ENCODE measurements around the gene GIPC3.
"Not testable (repeated sequence)": the region's sequence is repeated elsewhere in the genome, so short reads cannot be mapped to it uniquely, and the experiment has no call there.

GIPC3 gene

DNA sequence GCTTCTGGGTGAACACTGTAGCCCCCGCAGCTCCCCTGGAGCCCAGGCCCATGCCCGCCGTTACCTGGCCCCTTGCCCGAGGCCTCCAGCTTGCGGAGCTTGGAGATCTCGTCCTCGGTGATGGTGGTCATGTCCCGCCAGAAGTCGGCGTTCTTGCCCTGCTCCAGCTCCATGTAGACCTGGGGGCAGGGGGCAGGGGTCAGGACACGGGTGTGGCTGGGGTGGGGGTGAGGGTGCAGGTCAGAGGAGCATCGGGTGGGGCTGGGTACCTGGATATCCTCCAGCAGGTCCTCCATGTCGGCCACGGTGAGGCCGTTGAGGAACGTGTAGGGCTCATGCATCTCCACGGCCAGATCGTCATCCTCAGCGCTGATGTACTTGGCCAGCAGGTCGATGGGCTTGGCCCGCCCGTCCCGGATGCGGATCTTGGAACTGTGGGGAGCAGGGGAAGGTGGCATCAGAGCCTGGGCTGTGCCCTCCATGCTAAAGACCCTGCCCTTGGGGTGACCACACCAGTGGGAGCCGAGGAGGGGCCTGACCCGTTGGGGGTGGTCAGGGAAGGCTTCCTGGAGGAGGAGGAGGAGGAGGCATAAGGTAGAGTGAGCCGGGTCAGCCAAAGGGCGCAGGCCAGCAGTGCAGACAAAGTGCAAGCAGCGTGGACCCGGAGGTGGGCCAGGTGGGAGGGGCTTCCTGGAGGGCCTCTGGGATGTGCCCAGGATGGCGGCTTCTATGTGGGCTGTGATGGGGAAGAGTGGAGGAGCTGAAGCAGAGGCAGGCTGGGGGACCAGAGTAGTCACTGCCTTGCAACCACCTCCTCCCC lies 33.7 kb downstream of the GIPC3 start:
- no peak for DNase-seq (ENCODE audit: low read depth)

DNA sequence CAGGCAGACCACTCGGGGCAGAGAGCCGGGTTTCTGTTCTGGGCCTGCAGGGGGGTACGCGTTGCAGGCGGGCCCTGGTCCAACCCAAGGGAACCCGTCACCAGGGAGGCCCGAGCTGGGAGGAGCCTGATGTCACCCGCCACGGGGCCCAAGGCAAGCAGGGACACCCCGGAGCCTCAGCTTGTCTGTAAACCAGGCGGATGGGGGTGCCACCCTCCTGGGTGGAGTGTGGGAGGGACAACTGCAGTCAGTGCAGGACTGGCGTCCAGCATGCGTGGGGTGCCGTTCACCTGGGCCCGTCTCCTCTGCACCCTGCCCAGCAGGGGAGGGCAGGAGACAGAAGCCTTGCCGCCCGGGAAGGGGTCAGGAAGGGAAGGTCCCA lies 34.3 kb downstream of the GIPC3 start:
- no peak for DNase-seq (ENCODE audit: low read depth)

DNA sequence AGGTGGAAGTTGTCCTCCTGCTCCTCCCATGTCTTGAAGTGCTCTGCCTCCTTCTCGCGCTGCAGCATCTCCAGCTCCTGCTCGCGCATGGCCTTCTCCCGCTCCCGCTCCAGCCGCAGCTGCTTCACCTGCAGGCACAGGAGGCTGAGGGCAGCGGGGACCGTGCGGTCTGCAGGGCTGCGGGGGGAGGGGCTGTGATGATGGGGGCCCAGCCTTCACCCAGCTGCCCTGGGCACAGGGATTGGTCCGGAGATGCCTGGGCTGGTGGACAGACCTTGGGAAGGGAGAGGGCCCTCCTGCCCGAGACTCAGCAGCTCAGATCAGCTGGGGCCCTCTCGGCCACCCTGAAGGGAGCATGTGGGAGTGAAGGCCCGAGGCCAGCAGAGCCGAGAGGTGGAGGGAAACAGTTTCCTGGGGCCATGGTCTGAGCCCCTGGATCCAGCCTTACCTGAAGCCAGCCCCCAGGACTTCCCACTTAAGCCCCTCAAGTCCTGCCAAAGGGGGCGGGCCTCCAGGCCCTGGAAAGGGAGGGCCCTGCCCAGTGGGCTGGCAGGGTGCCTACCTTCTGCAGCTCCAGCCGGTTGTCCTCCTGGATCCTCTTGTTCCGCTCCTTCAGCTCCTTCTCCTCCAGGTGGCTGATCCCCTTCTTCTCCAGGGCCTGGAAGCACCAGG lies 35.0 kb downstream of the GIPC3 start:
- DNase-seq (ENCODE audit: low read depth), result no peak

DNA sequence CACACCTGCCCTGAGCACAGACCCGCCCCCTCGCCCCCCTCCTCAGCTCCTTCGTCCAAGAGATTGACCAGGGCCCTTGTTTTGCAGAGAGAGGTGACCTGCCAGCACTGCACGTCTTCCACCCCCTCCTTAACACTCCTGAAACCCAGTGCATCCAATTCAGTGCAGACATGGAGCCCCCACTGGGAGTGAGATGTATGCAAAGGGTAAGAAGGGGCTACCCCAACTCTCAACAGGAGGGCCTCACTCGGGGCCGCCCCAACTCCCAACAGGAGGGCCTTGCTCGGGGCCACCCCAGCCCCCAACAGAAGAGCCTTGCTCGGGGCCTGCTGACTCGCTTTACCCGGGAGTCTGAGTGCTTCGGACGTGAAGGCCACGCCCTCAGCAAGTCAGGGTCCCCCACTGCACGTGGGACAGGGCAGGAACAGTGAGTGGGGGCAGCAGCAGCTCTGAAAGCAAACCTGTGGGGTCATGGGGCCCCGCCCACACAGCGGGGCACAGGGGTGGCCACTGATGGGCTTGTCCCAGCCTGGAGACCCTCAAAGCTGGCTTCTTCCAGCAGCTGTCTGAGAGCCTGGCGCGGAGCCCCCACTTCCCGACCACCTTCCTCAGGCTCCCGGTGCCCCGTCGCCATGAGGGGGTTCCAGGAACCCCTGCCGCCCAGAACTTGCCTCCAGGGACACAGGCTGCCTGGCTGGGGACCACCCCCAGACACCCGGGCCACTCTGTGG lies 35.7 kb downstream of the GIPC3 start:
- no peak for DNase-seq (ENCODE audit: low read depth)

DNA sequence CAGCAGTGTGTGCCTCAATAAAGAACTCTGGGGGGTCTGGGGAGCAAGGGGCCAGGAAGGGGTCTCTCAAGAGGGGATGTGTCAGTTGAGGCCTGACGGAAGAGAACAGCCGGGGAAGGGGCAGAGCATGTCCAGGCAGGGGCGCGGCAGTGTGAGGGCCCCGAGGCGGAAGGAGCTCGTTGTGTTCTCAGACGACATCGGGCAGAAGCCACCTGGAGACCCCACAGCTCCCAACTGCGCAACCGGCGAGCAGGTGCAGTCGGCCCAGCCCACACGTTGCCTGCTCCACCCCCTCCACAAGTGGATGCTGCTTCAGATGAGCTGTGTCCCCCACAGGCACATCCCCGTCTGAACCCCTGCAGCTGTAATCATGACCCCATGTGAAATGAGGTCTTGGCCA lies 36.4 kb downstream of the GIPC3 start:
- DNase-seq (ENCODE audit: low read depth), result no peak

DNA sequence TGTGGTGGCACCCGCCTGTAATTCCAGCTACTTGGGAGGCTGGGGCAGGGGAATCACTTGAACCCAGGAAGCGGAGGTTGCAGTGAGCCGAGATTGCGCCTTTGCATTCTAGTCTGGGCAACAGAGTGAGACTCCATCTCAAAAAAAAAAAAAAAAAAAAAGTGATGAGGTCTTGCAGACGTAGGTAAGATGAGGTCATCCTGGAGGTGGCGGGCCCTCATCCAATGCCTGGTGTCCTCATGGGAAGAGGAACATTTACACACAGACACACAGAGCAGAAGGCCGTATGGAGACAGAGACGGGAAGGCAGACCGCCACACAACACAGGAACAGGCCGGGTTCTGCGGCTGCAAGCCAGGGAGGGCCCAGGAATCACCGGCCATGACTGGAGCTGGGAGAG lies 36.9 kb downstream of the GIPC3 start:
- no peak for DNase-seq (ENCODE audit: low read depth)

DNA sequence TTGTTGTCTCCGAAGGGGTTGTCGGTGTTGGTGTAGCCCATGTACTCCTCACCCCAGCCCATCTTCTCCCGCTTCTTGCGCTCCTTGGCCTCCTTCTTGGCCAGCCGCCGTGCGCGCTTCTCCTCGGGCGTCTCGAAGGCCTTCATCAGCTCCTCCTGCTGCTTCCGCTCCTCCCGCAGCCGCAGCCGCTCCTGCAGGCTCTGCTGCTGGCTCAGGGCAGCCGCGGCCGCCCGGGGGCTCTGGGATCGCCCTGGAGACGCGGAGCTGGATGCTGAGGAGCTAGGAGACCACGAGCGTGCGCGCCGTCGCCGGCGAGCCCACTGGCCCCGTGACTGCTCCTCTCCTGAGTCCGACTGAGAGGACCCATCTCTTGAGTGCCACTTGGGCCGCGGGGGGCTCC lies 38.4 kb downstream of the GIPC3 start:
- DNase-seq (ENCODE audit: low read depth), result no peak

DNA sequence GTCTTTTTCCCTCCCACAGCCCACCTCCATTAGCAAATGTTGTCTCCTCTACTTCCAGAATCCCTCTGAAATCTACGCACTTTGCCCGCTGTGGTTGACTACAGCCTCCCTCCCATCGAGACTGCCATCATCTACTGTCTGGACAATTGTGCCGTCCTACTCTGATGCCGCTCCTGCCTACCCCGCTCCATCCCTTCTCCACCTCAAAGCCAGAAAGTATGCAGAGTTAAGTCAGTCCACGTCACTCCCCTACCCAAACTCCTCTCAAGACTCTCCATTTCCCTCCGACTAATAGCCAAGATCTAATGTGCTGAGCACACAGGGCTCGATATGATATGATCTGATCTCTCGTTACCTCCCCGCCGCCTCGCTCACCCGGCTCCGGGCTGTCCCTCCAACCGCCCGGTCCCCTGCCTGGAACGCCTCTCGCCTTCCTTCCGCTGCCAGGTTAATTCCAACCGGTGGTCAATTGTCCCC lies 40.8 kb downstream of the GIPC3 start:
- DNase-seq (ENCODE audit: low read depth), result no peak

DNA sequence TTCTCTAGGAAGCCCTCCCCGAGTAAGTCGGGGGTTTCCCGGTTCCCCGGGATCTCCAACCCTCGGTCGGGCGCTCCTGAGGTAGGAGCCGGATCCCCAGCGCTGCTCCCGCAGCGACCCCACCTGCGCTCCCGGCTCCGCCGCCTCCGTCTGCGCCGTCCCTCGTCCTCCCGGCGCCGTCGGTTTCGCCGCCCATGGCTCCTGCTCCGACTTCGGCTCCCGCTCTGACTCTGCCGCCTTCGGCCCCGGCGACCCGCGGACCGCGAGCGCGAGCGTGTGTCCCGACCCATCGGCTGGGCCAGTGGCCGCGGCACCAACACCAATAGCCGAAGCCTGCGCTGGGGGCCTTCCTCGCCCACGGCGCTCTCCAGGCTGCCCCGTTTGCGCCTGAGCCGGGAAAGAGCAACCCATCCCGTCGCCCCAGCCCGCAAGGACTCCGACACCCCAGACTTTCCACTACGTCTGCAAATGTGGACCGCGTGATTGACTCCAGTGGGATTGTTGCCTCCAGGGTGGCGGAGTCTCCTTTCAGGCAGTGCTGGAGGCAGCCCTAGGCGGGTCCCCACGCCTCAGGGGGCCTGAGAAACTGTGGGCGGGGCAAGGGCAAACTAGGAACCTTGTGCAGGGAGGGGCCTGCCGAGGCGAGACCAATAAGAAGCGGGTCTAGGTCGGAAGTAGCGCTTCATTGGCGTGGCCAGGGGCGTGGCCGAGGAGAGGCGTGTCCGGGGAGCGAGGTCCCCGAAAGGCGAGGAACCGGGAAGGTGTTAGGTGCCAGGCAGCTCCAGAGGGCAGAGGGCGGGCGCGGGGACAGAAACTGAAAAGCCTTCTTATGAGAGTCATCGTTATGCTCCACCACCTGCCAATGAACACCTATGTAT lies 41.4 kb downstream of the GIPC3 start, which contains the start of gene CACTIN:
Gene CACTIN, minus strand, starts transcription at position 318 of the 878 bp plus-strand sequence. Its CDS starts 28 bp downstream, at position 290.
- DNase-seq (ENCODE audit: low read depth), result peak; percentile 99

DNA sequence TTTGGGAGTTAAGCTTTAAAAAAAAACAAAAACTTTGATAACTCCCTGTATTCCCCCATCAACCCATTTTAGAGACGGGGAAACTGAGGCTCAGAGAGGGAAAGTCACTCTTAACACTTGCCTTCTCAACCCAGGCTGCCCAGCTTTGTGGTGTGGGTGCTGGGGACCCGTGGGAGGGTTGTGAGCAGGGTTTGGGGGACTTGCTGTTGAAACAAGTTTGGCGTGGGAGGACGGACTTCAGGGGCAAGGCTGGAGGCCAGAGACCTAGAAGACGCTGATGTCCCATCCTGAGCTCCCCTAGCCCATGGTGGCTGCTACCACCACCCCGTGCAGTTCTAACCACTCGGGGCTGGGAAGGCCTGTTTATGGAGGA lies 42.1 kb downstream of the GIPC3 start:
- DNase-seq (ENCODE audit: low read depth), result no peak

DNA sequence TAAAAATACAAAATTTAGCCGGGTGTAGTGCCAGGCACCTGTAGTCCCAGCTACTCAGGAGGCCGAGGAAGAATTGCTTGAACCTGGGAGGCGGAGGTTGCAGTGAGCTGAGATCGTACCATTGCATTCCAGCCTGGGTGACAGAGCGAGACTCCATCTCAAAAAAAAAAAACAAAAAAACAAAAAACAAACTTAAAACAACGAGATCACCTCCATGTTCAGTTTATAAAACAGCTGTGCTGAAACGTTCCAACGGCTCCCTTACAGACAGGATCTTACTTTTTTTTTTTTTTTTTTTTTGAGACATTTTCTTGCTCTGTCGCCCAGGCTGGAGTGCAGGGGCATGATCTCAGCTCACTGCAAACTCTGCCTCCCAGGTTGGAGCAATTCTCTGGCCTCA lies 43.5 kb downstream of the GIPC3 start:
- not testable (repeated sequence) for DNase-seq (ENCODE audit: low read depth)

DNA sequence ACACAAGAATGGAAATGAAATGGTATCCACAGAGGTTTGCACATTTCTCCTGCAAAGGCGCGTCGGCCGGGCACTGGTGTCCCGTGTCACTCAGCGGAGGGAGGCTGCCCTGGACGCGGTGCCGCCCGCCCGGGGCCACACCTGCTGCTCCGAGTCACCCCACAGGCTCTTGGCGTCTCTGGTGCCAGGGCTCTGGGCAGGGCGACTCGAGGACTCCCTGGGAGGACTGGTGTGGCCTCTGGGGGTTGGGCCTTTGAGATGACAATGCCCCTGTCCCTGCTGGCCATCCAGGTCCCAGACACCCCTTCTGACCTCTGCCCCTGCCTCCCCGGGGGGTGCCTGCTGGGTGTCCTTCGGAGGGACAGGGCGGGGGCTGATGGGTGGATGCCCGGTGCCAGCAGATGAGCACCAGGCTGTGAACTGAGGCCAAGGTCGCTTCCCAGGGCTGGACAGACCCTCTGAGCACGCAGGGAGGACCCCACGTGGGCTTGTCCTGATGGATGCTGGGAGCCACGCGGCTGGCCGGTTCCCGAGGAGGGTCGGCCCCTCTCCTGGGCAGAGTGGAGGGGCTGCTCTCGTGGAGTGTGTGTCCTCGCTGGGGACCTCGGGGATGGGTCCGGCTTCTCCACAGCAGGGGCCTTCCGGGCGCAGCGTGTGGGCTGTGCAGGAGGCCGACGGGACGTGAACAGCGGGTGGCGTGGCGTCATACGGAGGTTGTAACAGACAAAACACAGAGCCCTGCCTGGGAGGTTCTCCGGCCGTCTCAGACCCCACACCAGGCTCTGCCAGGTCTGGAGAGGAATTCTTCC lies 46.0 kb downstream of the GIPC3 start:
- no peak for DNase-seq (ENCODE audit: low read depth)

DNA sequence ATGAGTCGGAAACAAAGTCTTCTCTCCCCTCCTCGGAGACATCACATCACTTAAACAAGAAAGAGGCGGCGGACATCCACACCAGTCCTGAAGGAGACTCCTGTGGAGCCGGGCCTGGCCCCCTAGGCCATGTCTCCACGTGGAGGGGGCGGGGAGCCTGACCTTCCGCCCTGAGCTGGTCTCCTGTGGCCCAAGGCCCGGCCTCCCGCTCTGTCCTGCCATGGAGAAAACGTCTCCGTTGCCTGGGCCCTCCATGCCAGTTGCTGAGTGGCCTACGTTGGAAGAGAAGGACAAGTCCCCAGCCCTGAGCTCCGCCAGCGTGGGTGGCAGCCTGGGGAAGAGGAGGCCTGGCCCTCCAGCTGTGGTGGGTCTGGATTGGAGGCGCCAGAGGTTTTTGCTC lies 46.8 kb downstream of the GIPC3 start:
- DNase-seq (ENCODE audit: low read depth), result no peak

DNA sequence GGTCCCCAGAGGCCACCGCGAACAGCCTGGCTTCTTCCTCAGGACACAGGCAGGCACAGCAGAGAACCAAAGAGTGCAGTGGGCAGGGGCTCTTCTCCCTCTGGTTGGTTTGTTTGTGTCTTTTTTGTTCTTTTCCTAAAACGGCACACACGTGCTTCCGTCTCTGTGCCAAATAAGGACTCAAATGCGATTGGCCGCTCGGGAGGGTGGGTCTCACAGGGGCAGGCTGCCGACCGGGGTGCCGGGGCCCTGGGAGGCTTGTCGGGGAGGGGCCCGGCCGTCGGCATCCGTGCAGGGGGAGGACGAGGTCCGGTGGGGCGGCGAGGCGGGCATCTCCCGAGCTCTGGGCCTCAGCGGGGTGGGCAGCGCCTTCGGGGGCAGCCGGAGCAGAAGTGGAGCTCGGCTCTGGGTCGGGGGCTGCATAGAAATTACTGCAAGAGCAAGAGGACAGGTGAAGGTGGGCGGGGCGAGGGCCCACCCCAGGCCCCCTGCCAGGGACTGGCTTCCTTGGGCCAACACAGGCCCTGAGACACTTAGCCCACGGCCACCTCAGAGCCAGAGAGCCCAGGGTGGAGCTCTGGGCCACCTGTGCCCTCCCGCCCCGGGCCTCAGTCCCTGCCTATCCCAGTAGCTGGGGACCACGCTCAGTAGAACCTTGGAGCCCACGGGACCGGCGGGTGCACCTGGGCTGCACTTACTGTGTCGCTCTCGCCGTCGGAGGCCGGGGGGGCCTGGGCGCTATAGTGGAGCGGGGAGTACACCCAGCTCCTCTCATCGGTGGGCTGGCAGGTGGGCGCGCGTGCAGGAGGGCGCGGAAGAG lies 47.7 kb downstream of the GIPC3 start:
- no peak for DNase-seq (ENCODE audit: low read depth)

DNA sequence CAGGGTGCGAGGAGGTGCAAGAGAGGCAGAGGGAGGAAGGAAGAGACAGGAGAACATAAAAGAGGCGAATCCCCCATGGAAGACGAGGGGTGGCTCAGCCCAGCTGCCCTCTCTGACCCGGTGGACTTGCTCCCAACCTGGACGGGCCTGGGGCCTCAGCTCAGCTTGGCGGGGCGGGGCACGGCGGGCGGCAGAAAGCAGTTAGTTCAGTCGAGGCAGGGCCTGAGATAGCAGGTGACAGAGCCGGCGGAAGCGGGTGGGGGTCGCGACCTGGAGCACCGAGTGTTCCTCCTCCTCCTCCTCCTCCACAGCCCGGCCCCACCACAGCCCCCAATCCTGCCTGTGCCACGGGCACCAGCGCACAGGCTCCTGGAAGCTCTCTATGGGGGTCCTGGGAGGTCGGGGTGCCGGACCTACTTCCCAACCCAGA lies 48.3 kb downstream of the GIPC3 start:
- no peak for DNase-seq (ENCODE audit: low read depth)

DNA sequence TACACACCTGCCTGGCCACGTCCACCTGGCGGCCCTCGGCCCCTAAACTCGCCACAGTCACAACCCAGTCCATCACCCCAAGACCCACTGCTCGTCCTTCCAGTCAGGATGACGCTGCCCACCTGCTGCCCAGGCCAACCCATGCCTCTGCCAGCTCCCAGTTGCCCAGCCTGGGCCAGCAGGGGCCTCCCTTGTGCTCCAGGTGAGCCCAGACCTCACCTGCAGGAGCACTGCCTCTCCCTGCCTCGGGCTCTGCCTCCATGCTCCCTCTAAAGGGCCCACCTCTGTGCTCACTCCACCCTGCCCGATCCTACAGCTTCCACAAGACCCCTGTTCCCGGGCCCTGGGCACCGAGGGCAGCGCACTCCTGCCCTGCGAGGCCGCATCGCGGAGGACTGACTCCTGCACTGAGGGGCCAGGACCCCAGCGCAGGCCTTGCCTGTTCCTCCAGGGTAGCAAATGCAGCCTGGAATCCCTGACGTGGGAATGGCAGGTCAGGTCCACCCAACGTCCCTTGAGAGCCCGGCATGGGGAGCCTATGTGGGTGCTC lies 49.3 kb downstream of the GIPC3 start:
- DNase-seq (ENCODE audit: low read depth), result no peak

DNA sequence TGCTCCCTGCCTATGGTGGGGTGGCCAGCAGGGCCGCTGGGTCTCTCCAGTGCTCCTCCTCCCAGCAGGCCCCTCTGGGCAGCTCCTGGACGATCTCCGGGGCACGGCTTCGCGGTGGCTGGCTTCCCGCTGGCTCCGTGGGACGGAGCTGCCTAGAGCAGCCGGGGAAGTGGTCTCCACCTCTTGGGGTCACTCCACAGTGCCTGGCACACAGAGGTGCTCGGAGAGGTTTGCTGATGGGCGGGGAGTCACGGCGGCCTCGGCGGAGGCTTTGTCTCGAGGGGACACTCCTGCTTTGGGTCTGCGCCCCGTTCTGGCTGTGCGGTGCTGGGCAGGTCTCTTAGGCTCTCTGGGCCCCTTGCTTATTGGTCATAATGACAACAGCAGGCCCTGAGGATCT lies 51.2 kb downstream of the GIPC3 start:
- no peak for DNase-seq (ENCODE audit: low read depth)

DNA sequence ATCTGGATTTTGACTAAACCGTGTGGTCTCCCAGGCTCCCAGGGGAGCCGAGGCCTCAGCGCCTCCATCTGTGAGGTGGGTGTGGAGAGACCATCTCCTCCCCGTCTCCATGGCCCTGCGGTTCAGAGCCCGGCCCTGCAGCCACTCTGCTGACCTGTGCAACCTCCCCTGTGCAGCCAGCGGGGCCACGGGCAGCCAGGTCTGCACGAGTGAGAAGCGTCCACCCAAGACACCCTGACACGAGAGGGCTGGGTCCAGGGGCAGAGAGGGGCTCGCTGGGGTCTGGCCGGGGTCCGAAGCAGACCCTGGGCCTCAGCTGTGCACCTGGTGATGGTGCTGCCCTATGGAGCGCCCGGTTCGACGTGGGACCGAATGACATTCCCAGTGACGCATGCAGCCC lies 51.7 kb downstream of the GIPC3 start:
- DNase-seq (ENCODE audit: low read depth), result no peak

DNA sequence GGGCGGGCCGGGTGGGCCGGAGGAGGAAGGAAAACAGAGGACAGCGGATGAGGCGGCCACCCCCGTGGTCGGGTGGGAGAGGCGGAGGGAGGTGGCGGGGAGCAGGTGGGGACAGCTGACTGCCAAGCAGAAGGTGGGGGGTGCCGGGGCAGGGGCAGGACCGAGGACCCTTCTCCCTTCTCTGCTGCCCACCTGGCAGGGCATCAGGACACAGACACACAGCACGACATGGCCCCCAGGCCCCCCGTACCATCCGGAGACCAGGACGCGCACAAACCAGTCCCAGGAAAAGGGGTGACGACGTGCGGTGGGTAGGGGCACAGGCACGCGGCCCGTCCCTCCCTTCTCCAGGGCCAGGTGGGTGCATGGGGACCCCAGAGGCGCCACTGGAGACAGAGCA lies 52.3 kb downstream of the GIPC3 start:
- no peak for DNase-seq (ENCODE audit: low read depth)
